GM21619 (cell line): ENCODE data around the gene HMOX2.
A peak's percentile ranks its signal among the peaks of the same experiment; 100 is the strongest.

ENCODE experiments used
- ATAC-seq: cut with Tn5 transposase; IDR thresholded peaks from one replicate; pipeline ENCODE4 v1.9.1; 2021; ENCODE audit not compliant: unreplicated experiment

Gene HMOX2

GRCh38 chr16:4475880-4476788, at the start of gene HMOX2:
HMOX2 (plus strand) TSS chr16:4476398; CDS start chr16:4505525, 29,127 bp downstream.
- peak; percentile 80 for ATAC-seq

GRCh38 chr16:4426722-4427372, 49.4 kb upstream of the HMOX2 start:
- ATAC-seq, result no peak

GRCh38 chr16:4428500-4428899, 47.7 kb upstream of the HMOX2 start:
- ATAC-seq, result no peak

- no peak for ATAC-seq
Observed at GRCh38 chr16:4431023-4431422, 45.2 kb upstream of the HMOX2 start.

- ATAC-seq, result no peak
Observed at GRCh38 chr16:4433228-4433627, 43.0 kb upstream of the HMOX2 start.

- ATAC-seq, result no peak
Observed at GRCh38 chr16:4433914-4434787, 42.0 kb upstream of the HMOX2 start.

GRCh38 chr16:4435337-4436067, 40.7 kb upstream of the HMOX2 start:
- ATAC-seq, result no peak

- no peak for ATAC-seq
Observed at GRCh38 chr16:4437366-4437765, 38.8 kb upstream of the HMOX2 start.

- ATAC-seq, result no peak
Observed at GRCh38 chr16:4442371-4442770, 33.8 kb upstream of the HMOX2 start.

- no peak for ATAC-seq
Observed at GRCh38 chr16:4443271-4443670, 32.9 kb upstream of the HMOX2 start.

GRCh38 chr16:4443986-4444385, 32.2 kb upstream of the HMOX2 start:
- no peak for ATAC-seq

GRCh38 chr16:4450430-4450829, 25.8 kb upstream of the HMOX2 start:
- ATAC-seq, result no peak

GRCh38 chr16:4450931-4451519, 25.2 kb upstream of the HMOX2 start:
- ATAC-seq, result no peak

GRCh38 chr16:4452674-4453073, 23.5 kb upstream of the HMOX2 start:
- ATAC-seq, result no peak

GRCh38 chr16:4454623-4455022, 21.6 kb upstream of the HMOX2 start:
- ATAC-seq, result no peak

GRCh38 chr16:4455081-4455480, 21.1 kb upstream of the HMOX2 start:
- no peak for ATAC-seq

- no peak for ATAC-seq
Observed at GRCh38 chr16:4455951-4456350, 20.2 kb upstream of the HMOX2 start.

GRCh38 chr16:4460936-4461249, 15.3 kb upstream of the HMOX2 start:
- ATAC-seq, result no peak

GRCh38 chr16:4461250-4462085, 14.7 kb upstream of the HMOX2 start:
- no peak for ATAC-seq
